Measurements from ENCODE around the gene AGBL4. TPM values are rescaled to one million over a fixed set of nuclear protein-coding genes. Genes with fewer than 3 reads are reported as not detected.

AGBL4 gene
- total and polyA plus RNA-seq, 2 of the 4 experiments (the other 2 are of a cell fraction), result not detected

DNA sequence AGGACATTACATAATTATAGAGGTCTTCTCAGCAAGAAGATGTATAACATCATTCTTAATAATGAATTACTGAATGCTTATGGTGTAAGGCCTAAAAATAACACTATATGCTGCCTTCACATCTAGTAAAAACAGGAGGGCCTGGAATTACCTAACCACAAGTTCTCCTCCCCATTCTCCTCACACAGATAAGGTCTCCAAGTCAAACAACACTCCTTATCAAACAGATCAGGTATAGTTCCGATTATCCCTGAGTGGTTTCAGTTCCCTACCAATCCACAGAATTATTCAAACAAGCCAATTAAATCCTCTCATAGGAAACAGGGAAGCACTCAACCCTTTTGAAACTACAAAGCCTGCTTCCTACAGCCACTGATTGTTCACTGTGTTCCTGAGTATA lies 4.0 kb upstream of the AGBL4 start:
- Histone ChIP-seq H3K9ac (ENCODE audit: low read depth, low read length) (no peak overlapping the region), H4K8ac (ENCODE audit: low read depth in 2 of 2, low read length in 2 of 2) (no peak overlapping the region), H2BK20ac (ENCODE audit: low read depth, low read length) (no peak overlapping the region), H4K91ac (ENCODE audit: insufficient read depth, low read depth, low read length) (no peak overlapping the region), H2BK120ac (ENCODE audit: low read depth, low read length) (no peak overlapping the region), H2AK5ac (ENCODE audit: low read depth, low read length) (no peak overlapping the region), H3K9me3 (ENCODE audit: control insufficient read depth, insufficient read depth, low read length) (peaks cover 16% of the 10 kb centered on the region), H2AFZ (replicated peaks; ENCODE audit: low read length, poor library complexity) (no peak overlapping the region), H4K20me1 (ENCODE audit: insufficient read depth, low read length) (no peaks in the 10 kb centered on the region), H3K18ac (ENCODE audit: low read depth, low read length) (no peak overlapping the region), H3K36me3 (ENCODE audit: control insufficient read depth, insufficient read depth, low read length) (no peaks in the 10 kb centered on the region), H3K56ac (ENCODE audit: extremely low read depth, insufficient read depth, low read length) (no peak overlapping the region), H3K4me2 (ENCODE audit: low read depth, low read length) (no peak overlapping the region), H3K27me3 (ENCODE audit: control insufficient read depth, insufficient read depth, low read length) (no peaks in the 10 kb centered on the region), H3K9me1 (ENCODE audit: insufficient read depth, low read length) (no peaks in the 10 kb centered on the region), H3K14ac (replicated peaks; ENCODE audit: low read depth, low read length) (no peak overlapping the region), H4K5ac (ENCODE audit: low read depth, low read length) (no peak overlapping the region), H3K4me1 (ENCODE audit: control insufficient read depth, insufficient read depth, low read length) (no peaks in the 10 kb centered on the region), H3K79me1 (ENCODE audit: low read depth in 1 of 2, low read length in 2 of 2) (no peaks in the 10 kb centered on the region), H2BK15ac (ENCODE audit: low read depth, low read length) (no peak overlapping the region), H3K27ac (ENCODE audit: insufficient read depth, low read length) (no peak overlapping the region), H2AK9ac (replicated peaks; ENCODE audit: low read depth, low read length, poor library complexity) (no peak overlapping the region), H3K4ac (ENCODE audit: low read depth, low read length) (no peak overlapping the region), H3K23ac (ENCODE audit: low read depth, low read length) (no peak overlapping the region), H2BK5ac (ENCODE audit: low read depth, low read length, poor library complexity, severe bottlenecking) (no peak overlapping the region), H3K4me3 (ENCODE audit: insufficient read depth, low read depth, low read length) (no peak overlapping the region)
- ATAC-seq (ENCODE audit: low read depth) (no peak), DNase-seq (no peak)
- intact Hi-C loops (cut with micrococcal nuclease), result no loop called here
- TF ChIP-seq CHD1 (IDR thresholded peaks at IDR 0.05; ENCODE audit: low read depth, low read length), result no peak
- TF ChIP-seq POLR2A (IDR thresholded peaks at IDR 0.05; ENCODE audit: low read depth, low read length), result no peak
- TF ChIP-seq, protein P1, sequence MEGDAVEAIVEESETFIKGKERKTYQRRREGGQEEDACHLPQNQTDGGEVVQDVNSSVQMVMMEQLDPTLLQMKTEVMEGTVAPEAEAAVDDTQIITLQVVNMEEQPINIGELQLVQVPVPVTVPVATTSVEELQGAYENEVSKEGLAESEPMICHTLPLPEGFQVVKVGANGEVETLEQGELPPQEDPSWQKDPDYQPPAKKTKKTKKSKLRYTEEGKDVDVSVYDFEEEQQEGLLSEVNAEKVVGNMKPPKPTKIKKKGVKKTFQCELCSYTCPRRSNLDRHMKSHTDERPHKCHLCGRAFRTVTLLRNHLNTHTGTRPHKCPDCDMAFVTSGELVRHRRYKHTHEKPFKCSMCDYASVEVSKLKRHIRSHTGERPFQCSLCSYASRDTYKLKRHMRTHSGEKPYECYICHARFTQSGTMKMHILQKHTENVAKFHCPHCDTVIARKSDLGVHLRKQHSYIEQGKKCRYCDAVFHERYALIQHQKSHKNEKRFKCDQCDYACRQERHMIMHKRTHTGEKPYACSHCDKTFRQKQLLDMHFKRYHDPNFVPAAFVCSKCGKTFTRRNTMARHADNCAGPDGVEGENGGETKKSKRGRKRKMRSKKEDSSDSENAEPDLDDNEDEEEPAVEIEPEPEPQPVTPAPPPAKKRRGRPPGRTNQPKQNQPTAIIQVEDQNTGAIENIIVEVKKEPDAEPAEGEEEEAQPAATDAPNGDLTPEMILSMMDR (conservative IDR thresholded peaks at IDR 0.05; ENCODE audit: low read depth, low read length), result no peak
- no peak for TF ChIP-seq MXI1 (IDR thresholded peaks at IDR 0.05; ENCODE audit: borderline replicate concordance, low read depth, low read length)
- TF ChIP-seq BHLHE40 (IDR thresholded peaks at IDR 0.05; ENCODE audit: low read depth, low read length), result no peak
- TF ChIP-seq FOS (IDR thresholded peaks at IDR 0.05; ENCODE audit: low read depth, low read length), result no peak
- no peak for TF ChIP-seq MAFK (IDR thresholded peaks at IDR 0.05; ENCODE audit: low read depth, low read length)
- TF ChIP-seq SMC3 (IDR thresholded peaks at IDR 0.05; ENCODE audit: low read depth, low read length), result no peak
- TF ChIP-seq RCOR1 (IDR thresholded peaks at IDR 0.05; ENCODE audit: insufficient replicate concordance, low read length), result no peak
- TF ChIP-seq MAZ (IDR thresholded peaks at IDR 0.05; ENCODE audit: borderline replicate concordance, low read depth, low read length), result no peak
- no peak for TF ChIP-seq RAD21 (IDR thresholded peaks at IDR 0.05; ENCODE audit: low read length)
- TF ChIP-seq, protein P2, sequence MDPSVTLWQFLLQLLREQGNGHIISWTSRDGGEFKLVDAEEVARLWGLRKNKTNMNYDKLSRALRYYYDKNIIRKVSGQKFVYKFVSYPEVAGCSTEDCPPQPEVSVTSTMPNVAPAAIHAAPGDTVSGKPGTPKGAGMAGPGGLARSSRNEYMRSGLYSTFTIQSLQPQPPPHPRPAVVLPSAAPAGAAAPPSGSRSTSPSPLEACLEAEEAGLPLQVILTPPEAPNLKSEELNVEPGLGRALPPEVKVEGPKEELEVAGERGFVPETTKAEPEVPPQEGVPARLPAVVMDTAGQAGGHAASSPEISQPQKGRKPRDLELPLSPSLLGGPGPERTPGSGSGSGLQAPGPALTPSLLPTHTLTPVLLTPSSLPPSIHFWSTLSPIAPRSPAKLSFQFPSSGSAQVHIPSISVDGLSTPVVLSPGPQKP (IDR thresholded peaks at IDR 0.05; ENCODE audit: borderline replicate concordance, low read depth, low read length), result no peak
- TF ChIP-seq NFE2L2 (IDR thresholded peaks at IDR 0.05; ENCODE audit: low read depth, low read length), result no peak
- TF ChIP-seq RFX5 (IDR thresholded peaks at IDR 0.05; ENCODE audit: low read depth, low read length), result no peak
- TF ChIP-seq, protein P3, sequence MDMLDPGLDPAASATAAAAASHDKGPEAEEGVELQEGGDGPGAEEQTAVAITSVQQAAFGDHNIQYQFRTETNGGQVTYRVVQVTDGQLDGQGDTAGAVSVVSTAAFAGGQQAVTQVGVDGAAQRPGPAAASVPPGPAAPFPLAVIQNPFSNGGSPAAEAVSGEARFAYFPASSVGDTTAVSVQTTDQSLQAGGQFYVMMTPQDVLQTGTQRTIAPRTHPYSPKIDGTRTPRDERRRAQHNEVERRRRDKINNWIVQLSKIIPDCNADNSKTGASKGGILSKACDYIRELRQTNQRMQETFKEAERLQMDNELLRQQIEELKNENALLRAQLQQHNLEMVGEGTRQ (IDR thresholded peaks at IDR 0.05; ENCODE audit: low read depth, low read length), result no peak
- TF ChIP-seq CEBPB (IDR thresholded peaks at IDR 0.05; ENCODE audit: low read depth, low read length), result no peak
- in situ Hi-C loops (cut with MboI; ENCODE audit: low sequenced_read_pairs), result no loop called here
- CTCF ChIA-PET, result no interaction called here
- WGBS, 2 experiments (ENCODE audit: extremely low coverage in 2 of 2, insufficient read length in 1 of 2), result 20% methylated on average over 1 of the region's 1 CpG; no CpG with 5 or more reads in 1 of the 2 experiments
- dilution Hi-C loops (cut with HindIII; ENCODE audit: low sequenced_read_pairs, unreplicated experiment), result no loop called here
- POLR2A ChIA-PET (ENCODE audit: unreplicated experiment), result no interaction called here
- no TSS peak for BruUV-seq (replicated peaks)
